IMR-90 (cell line): ENCODE measurements around the gene PRKAG2. TPM values are rescaled to one million over a fixed set of nuclear protein-coding genes. Genes with fewer than 3 reads are reported as not detected.
A peak's percentile ranks its signal among the peaks of the same experiment; 100 is the strongest.

Experiments
- ATAC-seq: fragments of 200-7000 bp; cut with Tn5 transposase; 2 replicates; pipeline ENCODE4 v1.9.1; 2020; ENCODE audit warnings: low read depth, mild to moderate bottlenecking, moderate library complexity
- BruUV-seq: library from RNA; stranded (reverse); fragments of 400-500 nt; replicated peaks from 2 replicates; lab custom pipeline; 2021; lab: Mats Ljungman, UMichigan
- CTCF ChIA-PET: fragments of 300-600 bp; formaldehyde crosslinking; extraction: SDS; loops from one replicate; lab custom pipeline; 2021; ENCODE audit warnings: antibody characterized with exemption; lab: Yijun Ruan, JAX
- POLR2A ChIA-PET: fragments of 300-600 bp; sonication (Branson Sonifier 250); formaldehyde crosslinking; loops from one replicate; lab custom pipeline; 2022; ENCODE audit warnings: antibody characterized with exemption; ENCODE audit not compliant: unreplicated experiment; lab: Charles Lee
- DNase-seq: peaks from one replicate; pipeline ENCODE4 v3.0.0; 2013
- H2AFZ ChIP-seq: replicated peaks from 2 replicates; pipeline ENCODE3; 2013; ENCODE audit warnings: low read length, mild to moderate bottlenecking; ENCODE audit not compliant: poor library complexity
- H2AK5ac ChIP-seq: 2 replicates; pipeline ENCODE4 v1.6.1; 2013; ENCODE audit warnings: low read depth, low read length, inconsistent platforms
- H2AK9ac ChIP-seq: replicated peaks from 2 replicates; pipeline ENCODE3; 2013; ENCODE audit warnings: mild to moderate bottlenecking, low read depth, low read length, moderate library complexity; ENCODE audit not compliant: poor library complexity
- H2BK120ac ChIP-seq: 2 replicates; pipeline ENCODE4 v1.6.1; 2013; ENCODE audit warnings: low read depth, low read length, inconsistent platforms
- H2BK15ac ChIP-seq: 3 replicates; pipeline ENCODE4 v1.6.1; 2013; ENCODE audit warnings: low read depth, low read length, inconsistent platforms
- H2BK20ac ChIP-seq: 2 replicates; pipeline ENCODE4 v1.6.1; 2013; ENCODE audit warnings: low read depth, mild to moderate bottlenecking, inconsistent platforms, low read length, moderate library complexity
- H2BK5ac ChIP-seq: 2 replicates; pipeline ENCODE4 v1.6.1; 2013; ENCODE audit warnings: mild to moderate bottlenecking, low read depth, low read length, inconsistent platforms; ENCODE audit not compliant: poor library complexity, severe bottlenecking
- H3K14ac ChIP-seq: replicated peaks from 2 replicates; pipeline ENCODE4 v1.6.1; 2013; ENCODE audit warnings: low read depth, low read length, inconsistent platforms
- H3K18ac ChIP-seq: 2 replicates; pipeline ENCODE4 v1.6.1; 2013; ENCODE audit warnings: low read depth, low read length, control low read depth
- H3K23ac ChIP-seq: 2 replicates; pipeline ENCODE4 v1.6.1; 2013; ENCODE audit warnings: low read depth, low read length, inconsistent platforms
- H3K27ac ChIP-seq: 2 replicates; pipeline ENCODE4 v1.5.1; 2013; ENCODE audit warnings: mild to moderate bottlenecking, control low read depth, low read length; ENCODE audit not compliant: insufficient read depth
- H3K27me3 ChIP-seq: 2 replicates; pipeline ENCODE4 v1.6.1; 2013; ENCODE audit warnings: low read length; ENCODE audit not compliant: control insufficient read depth, insufficient read depth
- H3K36me3 ChIP-seq: 2 replicates; pipeline ENCODE4 v1.6.1; 2013; ENCODE audit warnings: low read length, mixed read lengths; ENCODE audit not compliant: control insufficient read depth, insufficient read depth
- H3K4ac ChIP-seq: 2 replicates; pipeline ENCODE4 v1.6.1; 2013; ENCODE audit warnings: low read depth, low read length, inconsistent platforms
- H3K4me1 ChIP-seq: 2 replicates; pipeline ENCODE4 v1.6.1; 2013; ENCODE audit warnings: low read length, mixed read lengths; ENCODE audit not compliant: control insufficient read depth, insufficient read depth
- H3K4me2 ChIP-seq: 2 replicates; pipeline ENCODE4 v1.6.1; 2013; ENCODE audit warnings: low read depth, mild to moderate bottlenecking, control low read depth, low read length, moderate library complexity
- H3K4me3 ChIP-seq: 2 replicates; pipeline ENCODE4 v1.5.1; 2013; ENCODE audit warnings: low read depth, mild to moderate bottlenecking, control low read depth, low read length, moderate library complexity; ENCODE audit not compliant: insufficient read depth
- H3K56ac ChIP-seq: 2 replicates; pipeline ENCODE4 v1.6.1; 2013; ENCODE audit warnings: low read length, inconsistent platforms; ENCODE audit not compliant: insufficient read depth; ENCODE audit errors: extremely low read depth
- H3K79me1 ChIP-seq, 2 experiments: 2 replicates each; pipeline ENCODE4 v1.6.1; 2013; ENCODE audit warnings: low read length in 2 of 2, inconsistent platforms in 1 of 2, low read depth in 1 of 2
- H3K9ac ChIP-seq: 2 replicates; pipeline ENCODE4 v1.6.1; 2013; ENCODE audit warnings: low read depth, low read length, control low read depth
- H3K9me1 ChIP-seq: 2 replicates; pipeline ENCODE4 v1.6.1; 2013; ENCODE audit warnings: low read length, inconsistent platforms; ENCODE audit not compliant: insufficient read depth
- H3K9me3 ChIP-seq: 2 replicates; pipeline ENCODE4 v1.6.1; 2013; ENCODE audit warnings: low read length; ENCODE audit not compliant: control insufficient read depth, insufficient read depth
- H4K20me1 ChIP-seq: 2 replicates; pipeline ENCODE4 v1.6.1; 2013; ENCODE audit warnings: low read length, inconsistent platforms; ENCODE audit not compliant: insufficient read depth
- H4K5ac ChIP-seq: 2 replicates; pipeline ENCODE4 v1.6.1; 2013; ENCODE audit warnings: mild to moderate bottlenecking, low read depth, low read length, control low read depth
- H4K8ac ChIP-seq, 2 experiments: 2 replicates each; pipeline ENCODE4 v1.6.1; 2013; ENCODE audit warnings: low read depth in 2 of 2, low read length in 2 of 2, control low read depth in 1 of 2, inconsistent platforms in 1 of 2
- H4K91ac ChIP-seq: 2 replicates; pipeline ENCODE4 v1.6.1; 2013; ENCODE audit warnings: low read depth, low read length, inconsistent platforms; ENCODE audit not compliant: insufficient read depth
- BHLHE40 ChIP-seq: fragments of 150-350 bp; IDR thresholded peaks from 2 replicates; pipeline ENCODE4 v1.6.1; 2016; ENCODE audit warnings: mild to moderate bottlenecking, low read depth, low read length
- CEBPB ChIP-seq: IDR thresholded peaks from 2 replicates; pipeline ENCODE4 v1.6.1; 2012; ENCODE audit warnings: low read depth, low read length, improper control_type of control experiment
- FOS ChIP-seq: fragments of 150-350 bp; IDR thresholded peaks from 2 replicates; pipeline ENCODE4 v1.6.1; 2016; ENCODE audit warnings: low read depth, low read length
- MAFK ChIP-seq: IDR thresholded peaks from 2 replicates; pipeline ENCODE4 v1.6.1; 2012; ENCODE audit warnings: low read depth, low read length, improper control_type of control experiment
- MAZ ChIP-seq: IDR thresholded peaks from 2 replicates; pipeline ENCODE4 v1.6.1; 2012; ENCODE audit warnings: low read depth, mild to moderate bottlenecking, low read length, improper control_type of control experiment, moderate library complexity, borderline replicate concordance
- NFE2L2 ChIP-seq: fragments of 150-350 bp; IDR thresholded peaks from 2 replicates; pipeline ENCODE4 v1.6.1; 2016; ENCODE audit warnings: low read depth, mild to moderate bottlenecking, low read length
- POLR2A ChIP-seq: IDR thresholded peaks from 2 replicates; pipeline ENCODE4 v1.6.1; 2012; ENCODE audit warnings: mild to moderate bottlenecking, low read depth, low read length
- RCOR1 ChIP-seq: IDR thresholded peaks from 2 replicates; pipeline ENCODE4 v1.6.1; 2012; ENCODE audit warnings: mild to moderate bottlenecking, low read length, improper control_type of control experiment; ENCODE audit not compliant: insufficient replicate concordance
- RFX5 ChIP-seq: IDR thresholded peaks from 2 replicates; pipeline ENCODE4 v1.8.0; 2012; ENCODE audit warnings: low read depth, mild to moderate bottlenecking, low read length, moderate library complexity
- USF2 ChIP-seq: fragments of 150-350 bp; IDR thresholded peaks from 2 replicates; pipeline ENCODE4 v1.6.1; 2017; ENCODE audit warnings: mild to moderate bottlenecking, antibody characterized with exemption, low read length, low read depth
- WGBS, 2 experiments: methylation state at CpG; one replicate each; pipeline versions ENCODE4 v1.1.5 to v1.1.7; 2013; ENCODE audit warnings: missing lambda C conversion rate in 2 of 2; ENCODE audit not compliant: insufficient read length in 1 of 2; ENCODE audit errors: extremely low coverage in 2 of 2; 5-methylcytosine and 5-hydroxymethylcytosine counted together
- dilution Hi-C: fragments of 300-500 bp; cut with HindIII; formaldehyde crosslinking; loops from one replicate; pipeline ENCODE4 v1.14.3; 2018; ENCODE audit warnings: low sequenced_read_pairs; ENCODE audit not compliant: unreplicated experiment
- in situ Hi-C: fragments of 300-500 bp; cut with MboI; formaldehyde crosslinking; loops from 3 replicates; pipeline ENCODE4 v1.14.3; 2019; ENCODE audit warnings: low sequenced_read_pairs, inconsistent platforms, mixed read lengths
- intact Hi-C: fragments of 100-400 bp; cut with micrococcal nuclease; formaldehyde crosslinking; loops from 2 replicates; pipeline ENCODE4 v1.10.0; 2022
- polyA plus RNA-seq, 3 experiments: library from polyadenylated mRNA; depleted of rRNA; stranded (reverse); fragments of >200 nt; gene quantifications; 2 replicates each; pipeline ENCODE4 v1.2.3, GENCODE V29; 2012; ENCODE audit warnings: low replicate concordance in 1 of 3
- total RNA-seq: library from RNA; depleted of rRNA; stranded (reverse); fragments of >200 nt; gene quantifications from 2 replicates; pipeline ENCODE4 v1.2.3, GENCODE V29; 2012
- TF ChIP-seq, protein P1 (sequence below): conservative IDR thresholded peaks from 2 replicates; pipeline ENCODE4 v1.5.1; 2012; ENCODE audit warnings: mild to moderate bottlenecking, low read depth, low read length, improper control_type of control experiment

PRKAG2 gene
- total and polyA plus RNA-seq, 2 of the 4 experiments (the other 2 are of a cell fraction): 15.4 to 21.6 TPM

GRCh38 chr7:151728286-151728660 is 148.6 kb downstream of the PRKAG2 start:
- H3K27ac ChIP-seq: peak overlapping the region; percentile 65
- H3K79me1 ChIP-seq: peaks cover 0 to 20% of the 10 kb centered on the region in 2 experiments; a peak in 1 of 4 replicates
- peak overlapping the region; percentile 90 for H2AFZ ChIP-seq
- TF ChIP-seq, protein P1, sequence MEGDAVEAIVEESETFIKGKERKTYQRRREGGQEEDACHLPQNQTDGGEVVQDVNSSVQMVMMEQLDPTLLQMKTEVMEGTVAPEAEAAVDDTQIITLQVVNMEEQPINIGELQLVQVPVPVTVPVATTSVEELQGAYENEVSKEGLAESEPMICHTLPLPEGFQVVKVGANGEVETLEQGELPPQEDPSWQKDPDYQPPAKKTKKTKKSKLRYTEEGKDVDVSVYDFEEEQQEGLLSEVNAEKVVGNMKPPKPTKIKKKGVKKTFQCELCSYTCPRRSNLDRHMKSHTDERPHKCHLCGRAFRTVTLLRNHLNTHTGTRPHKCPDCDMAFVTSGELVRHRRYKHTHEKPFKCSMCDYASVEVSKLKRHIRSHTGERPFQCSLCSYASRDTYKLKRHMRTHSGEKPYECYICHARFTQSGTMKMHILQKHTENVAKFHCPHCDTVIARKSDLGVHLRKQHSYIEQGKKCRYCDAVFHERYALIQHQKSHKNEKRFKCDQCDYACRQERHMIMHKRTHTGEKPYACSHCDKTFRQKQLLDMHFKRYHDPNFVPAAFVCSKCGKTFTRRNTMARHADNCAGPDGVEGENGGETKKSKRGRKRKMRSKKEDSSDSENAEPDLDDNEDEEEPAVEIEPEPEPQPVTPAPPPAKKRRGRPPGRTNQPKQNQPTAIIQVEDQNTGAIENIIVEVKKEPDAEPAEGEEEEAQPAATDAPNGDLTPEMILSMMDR: no peak
- TF ChIP-seq NFE2L2 (no peak), MAFK (no peak), RCOR1 (no peak), FOS (no peak), MAZ (no peak), RFX5 (no peak), CEBPB (no peak), POLR2A (no peak), USF2 (no peak), BHLHE40 (no peak)
- peak overlapping the region; percentile 97 for H2BK120ac ChIP-seq
- peak overlapping the region; percentile 86; the same call in 2 of the 3 replicates for H2BK15ac ChIP-seq
- DNase-seq (no peak), ATAC-seq (no peak)
- in situ Hi-C loops (no loop called here), intact Hi-C loops (no loop called here), dilution Hi-C loops (no loop called here)
- H3K23ac ChIP-seq: peak overlapping the region; percentile 75; the same call in 1 of the 2 replicates
- H4K8ac ChIP-seq: peak overlapping the region; percentile 62 to 82; a peak in 3 of 4 replicates
- H4K91ac ChIP-seq: peak overlapping the region; percentile 93
- H4K20me1 ChIP-seq: no peaks in the 10 kb centered on the region
- no peaks in the 10 kb centered on the region for H3K36me3 ChIP-seq
- peaks cover 15% of the 10 kb centered on the region for H3K4me1 ChIP-seq
- no peaks in the 10 kb centered on the region for H3K27me3 ChIP-seq
- peak overlapping the region; percentile 52; the same call in 1 of the 2 replicates for H3K56ac ChIP-seq
- H2BK20ac ChIP-seq: peak overlapping the region; percentile 88
- no peak overlapping the region for H3K4me3 ChIP-seq
- H3K9ac ChIP-seq: no peak overlapping the region; the same call in 1 of the 2 replicates
- H2BK5ac ChIP-seq: peak overlapping the region; percentile 69
- WGBS, 2 experiments: 89% methylated on average over 2 of the region's 8 CpGs; no CpG with 5 or more reads in 1 of the 2 experiments
- peak overlapping the region; percentile 42 for H3K18ac ChIP-seq
- H3K4me2 ChIP-seq: no peak overlapping the region
- H3K9me3 ChIP-seq: no peaks in the 10 kb centered on the region
- H2AK9ac ChIP-seq: peak overlapping the region; percentile 89
- no TSS peak for BruUV-seq
- peaks cover 17% of the 10 kb centered on the region for H3K9me1 ChIP-seq
- H2AK5ac ChIP-seq: peak overlapping the region; percentile 95
- H4K5ac ChIP-seq: no peak overlapping the region; the same call in 1 of the 2 replicates
- POLR2A ChIA-PET: interaction anchor here (1.0 kb wide), 1 partner anchor 8 kb away, joined by 3 read pairs; no protein-coding TSS in a partner anchor
- CTCF ChIA-PET: no interaction called here
- peak overlapping the region; percentile 89 for H3K4ac ChIP-seq
- peak overlapping the region; percentile 90; the same call in 1 of the 2 replicates for H3K14ac ChIP-seq
